GM23338 (cell line): ENCODE data around the gene FNDC3A. TPM values are rescaled to one million over a fixed set of nuclear protein-coding genes. Genes with fewer than 3 reads are reported as not detected.

ENCODE experiments used
- ATAC-seq: fragments of 200-7000 bp; cut with Tn5 transposase; 3 replicates; pipeline ENCODE4 v1.9.1; 2020
- DNase-seq: peaks from one replicate; pipeline ENCODE4 v3.0.0-alpha.2; 2015; ENCODE audit warnings: low spot score
- H2AFZ ChIP-seq: fragments of 200-600 bp; sonication (generic); 2 replicates; pipeline ENCODE4 v1.8.0; 2016; ENCODE audit warnings: antibody characterized with exemption, mild to moderate bottlenecking, moderate library complexity
- H3F3A ChIP-seq: fragments of 200-600 bp; sonication (generic); replicated peaks from 2 replicates; pipeline ENCODE4 v1.8.0; 2017; ENCODE audit warnings: antibody characterized with exemption, mixed run types, low read depth
- H3K27ac ChIP-seq: fragments of 200-600 bp; sonication (generic); 2 replicates; pipeline ENCODE4 v1.6.1; 2016; ENCODE audit warnings: low read depth
- H3K27me3 ChIP-seq: fragments of 200-600 bp; sonication (generic); 2 replicates; pipeline ENCODE4 v1.8.0; 2016; ENCODE audit warnings: mild to moderate bottlenecking, mixed run types, moderate library complexity; ENCODE audit not compliant: insufficient read depth
- H3K36me3 ChIP-seq: fragments of 200-600 bp; sonication (generic); 2 replicates; pipeline ENCODE4 v1.8.0; 2016; ENCODE audit warnings: mild to moderate bottlenecking; ENCODE audit not compliant: insufficient read depth
- H3K4me1 ChIP-seq: fragments of 200-600 bp; sonication (generic); 2 replicates; pipeline ENCODE4 v1.8.0; 2016; ENCODE audit warnings: mild to moderate bottlenecking, moderate library complexity; ENCODE audit not compliant: insufficient read depth
- H3K4me2 ChIP-seq: fragments of 200-600 bp; sonication (generic); 2 replicates; pipeline ENCODE4 v1.7.1; 2017; ENCODE audit warnings: mixed run types
- H3K4me3 ChIP-seq: fragments of 200-600 bp; sonication (generic); 2 replicates; pipeline ENCODE4 v1.6.1; 2016; ENCODE audit warnings: mixed run types
- H3K79me2 ChIP-seq: fragments of 200-600 bp; sonication (generic); replicated peaks from 2 replicates; pipeline ENCODE4 v1.8.0; 2017; ENCODE audit warnings: mild to moderate bottlenecking; ENCODE audit not compliant: insufficient read depth
- H3K9me2 ChIP-seq: fragments of 200-600 bp; sonication (generic); 2 replicates; pipeline ENCODE4 v1.8.0; 2017; ENCODE audit not compliant: insufficient read depth
- H4K20me1 ChIP-seq: fragments of 200-600 bp; sonication (generic); replicated peaks from 2 replicates; pipeline ENCODE4 v1.8.0; 2017; ENCODE audit warnings: mild to moderate bottlenecking; ENCODE audit not compliant: insufficient read depth
- H3K27ac Mint-ChIP-seq: 2 replicates; pipeline ENCODE4 v1.8.0; 2020; ENCODE audit warnings: inconsistent platforms, mild to moderate bottlenecking, moderate library complexity, mixed read lengths
- H3K27me3 Mint-ChIP-seq: 3 replicates; pipeline ENCODE4 v1.8.0; 2022; ENCODE audit warnings: low read depth, mild to moderate bottlenecking, moderate library complexity, mixed read lengths, inconsistent platforms; ENCODE audit not compliant: insufficient read depth, poor library complexity
- H3K36me3 Mint-ChIP-seq: 3 replicates; pipeline ENCODE4 v1.8.0; 2021; ENCODE audit warnings: low read depth, mild to moderate bottlenecking, inconsistent platforms, moderate library complexity, mixed read lengths
- H3K4me1 Mint-ChIP-seq: 3 replicates; pipeline ENCODE4 v1.8.0; 2020; ENCODE audit warnings: mild to moderate bottlenecking, inconsistent platforms, mixed read lengths
- H3K4me3 Mint-ChIP-seq: 3 replicates; pipeline ENCODE4 v1.8.0; 2021; ENCODE audit warnings: moderate library complexity, mild to moderate bottlenecking, inconsistent platforms, mixed read lengths
- H3K9me3 Mint-ChIP-seq: 3 replicates; pipeline ENCODE4 v1.8.0; 2020; ENCODE audit warnings: moderate library complexity, mild to moderate bottlenecking, inconsistent platforms, mixed read lengths
- CREB1 ChIP-seq: fragments of 250-450 bp; sonication (Bioruptor Pico); IDR thresholded peaks from 2 replicates; pipeline ENCODE4 v1.5.0; 2020; ENCODE audit warnings: low read depth, mild to moderate bottlenecking, moderate library complexity
- EZH2phosphoT487 ChIP-seq: fragments of 200-600 bp; sonication (generic); IDR thresholded peaks from one replicate; pipeline ENCODE4 v1.8.1; 2018; ENCODE audit warnings: antibody characterized with exemption; ENCODE audit not compliant: unreplicated experiment
- NANOG ChIP-seq: IDR thresholded peaks from 2 replicates; pipeline ENCODE4 v1.6.1; 2016; ENCODE audit warnings: antibody characterized with exemption, borderline replicate concordance
- ZNF331 ChIP-seq: fragments of 250-450 bp; sonication (Bioruptor Pico); IDR thresholded peaks from 2 replicates; pipeline ENCODE4 v1.5.0; 2020; ENCODE audit warnings: low read depth, mild to moderate bottlenecking, moderate library complexity
- polyA plus RNA-seq: library from polyadenylated mRNA; unstranded; fragments of >200 nt; fragmentation: Nextera tagmentation; extraction: Ambion mirVana; gene quantifications from 2 replicates; pipeline ENCODE4 v1.2.1, GENCODE V29; 2016
- total RNA-seq: library from RNA; depleted of rRNA; stranded (reverse); fragments of >200 nt; shearing (Covaris generic); gene quantifications from 2 replicates; pipeline ENCODE4 v1.2.3, GENCODE V29; 2014
- TF ChIP-seq, protein P1 (sequence below): IDR thresholded peaks from 2 replicates; pipeline ENCODE4 v1.6.1; 2016; ENCODE audit warnings: antibody characterized with exemption
- TF ChIP-seq, protein P2 (sequence below): fragments of 250-450 bp; sonication (Bioruptor Pico); IDR thresholded peaks from 2 replicates; pipeline ENCODE4 v1.5.0; 2020; ENCODE audit warnings: mild to moderate bottlenecking, moderate library complexity
- TF ChIP-seq, protein P3 (sequence below), 2 experiments: fragments of 200-600 bp in 1 of 2; sonication (generic) in 1 of 2; conservative IDR thresholded peaks; 2 replicates each; pipeline versions ENCODE4 v1.5.1 to v1.6.1; 2016 to 2017; ENCODE audit warnings: antibody characterized with exemption in 2 of 2, low read depth in 2 of 2, mild to moderate bottlenecking in 2 of 2, moderate library complexity in 1 of 2

The FNDC3A gene
- total and polyA plus RNA-seq, 2 experiments from 2014 or later, result 10.3 to 31.1 TPM

DNA sequence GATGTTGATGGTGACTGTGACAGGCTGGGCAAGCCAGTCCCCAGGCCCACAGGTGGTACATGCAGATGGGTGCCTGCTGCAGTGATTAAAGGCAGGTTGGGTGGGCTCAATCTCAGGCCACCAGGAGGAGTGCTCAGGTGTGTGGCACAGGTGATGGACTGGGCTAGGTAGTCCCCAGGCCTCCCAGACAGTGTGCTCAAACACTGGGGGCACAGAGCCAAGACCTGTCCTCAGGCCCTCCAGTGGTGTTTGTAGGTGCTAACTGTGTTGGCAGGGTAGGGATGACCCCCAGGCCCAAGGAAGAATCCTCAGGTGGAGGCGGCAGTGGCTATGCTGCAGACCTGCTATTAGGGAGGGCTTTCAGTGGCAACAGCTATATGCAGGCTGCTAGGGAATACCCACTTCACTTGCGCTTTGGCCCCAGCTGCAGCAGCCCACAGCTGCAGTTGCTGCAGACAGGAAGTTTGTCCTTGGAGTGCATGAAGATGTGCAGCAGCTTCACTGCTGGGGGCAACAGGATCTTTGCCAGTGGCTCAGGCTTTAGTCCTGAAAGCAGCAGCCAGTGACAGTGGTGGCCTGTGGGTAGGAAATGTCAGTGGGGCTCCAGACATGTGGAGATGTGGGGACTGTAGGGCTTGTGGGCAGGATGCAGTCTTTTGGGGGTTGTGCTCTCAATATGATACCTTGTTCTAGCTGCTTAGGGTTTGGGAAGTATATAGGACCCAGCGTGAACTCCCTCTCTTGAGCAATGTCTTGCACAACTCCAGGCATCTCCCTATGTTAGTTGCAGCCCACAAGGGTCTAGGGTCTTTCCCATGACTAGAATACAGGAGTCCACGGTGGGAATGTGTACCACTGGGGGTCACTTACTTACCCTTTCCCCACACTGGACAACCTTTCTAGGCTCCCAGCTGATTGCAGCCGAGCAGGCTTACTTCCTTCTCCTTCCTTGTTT, 190.4 kb downstream of the FNDC3A start:
- Mint-ChIP-seq H3K36me3 (peaks cover 47% of the 10 kb centered on the region), H3K4me3 (no peak overlapping the region), H3K27ac (no peak overlapping the region), H3K27me3 (no peaks in the 10 kb centered on the region), H3K4me1 (peaks cover 5% of the 10 kb centered on the region; the same call in 1 of the 3 replicates), H3K9me3 (peaks cover 40% of the 10 kb centered on the region)
- ATAC-seq (peak; percentile 53; the same call in 2 of the 3 replicates), DNase-seq (no peak)
- Histone ChIP-seq H3K27ac (no peak overlapping the region), H3K4me3 (no peak overlapping the region), H3K36me3 (0 out of 2 replicates have a peak, but pooled peaks cover 11% of the 10 kb centered on the region), H3K4me1 (peaks cover 4% of the 10 kb centered on the region; the same call in 1 of the 2 replicates), H2AFZ (no peak overlapping the region), H3K79me2 (peaks cover 16% of the 10 kb centered on the region), H3K9me2 (no peaks in the 10 kb centered on the region; the same call in 1 of the 2 replicates), H3F3A (no peaks in the 10 kb centered on the region), H3K4me2 (no peak overlapping the region), H3K27me3 (no peaks in the 10 kb centered on the region), H4K20me1 (no peaks in the 10 kb centered on the region; the same call in 1 of the 2 replicates)
- TF ChIP-seq EZH2phosphoT487, result no peak
- no peak for TF ChIP-seq ZNF331 (CRISPR knock-in tag)

DNA sequence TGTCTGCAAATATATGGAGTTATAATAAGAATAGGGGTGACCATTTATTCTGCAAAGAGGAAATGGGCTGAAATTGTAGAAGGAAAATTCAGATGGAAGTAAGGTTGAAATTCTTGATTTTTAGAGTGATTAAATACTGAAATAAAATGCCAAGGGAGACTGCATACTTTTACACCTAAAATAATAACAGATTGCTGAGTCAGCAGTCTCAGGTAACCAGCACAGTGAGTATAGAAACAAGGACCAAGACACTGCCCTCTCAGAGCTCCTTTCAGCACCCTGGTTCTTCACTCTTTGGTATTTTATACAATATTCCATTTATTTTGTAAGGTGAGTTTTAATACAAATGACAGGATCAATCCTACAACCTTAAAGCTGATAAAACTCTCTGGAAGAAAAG, 195.6 kb downstream of the FNDC3A start:
- no peaks in the 10 kb centered on the region for H3K9me2 ChIP-seq
- no peaks in the 10 kb centered on the region for H3K36me3 ChIP-seq
- Mint-ChIP-seq H3K9me3 (no peaks in the 10 kb centered on the region), H3K4me1 (no peaks in the 10 kb centered on the region; the same call in 2 of the 3 replicates), H3K4me3 (no peak overlapping the region), H3K27me3 (no peaks in the 10 kb centered on the region), H3K27ac (no peak overlapping the region), H3K36me3 (peaks cover 11% of the 10 kb centered on the region; the same call in 1 of the 3 replicates)
- no peak overlapping the region for H3K4me3 ChIP-seq
- H4K20me1 ChIP-seq, result no peaks in the 10 kb centered on the region
- H3K27me3 ChIP-seq, result no peaks in the 10 kb centered on the region
- no peak for DNase-seq
- no peaks in the 10 kb centered on the region for H3K4me1 ChIP-seq
- no peak overlapping the region for H2AFZ ChIP-seq
- H3K79me2 ChIP-seq, result no peaks in the 10 kb centered on the region
- ATAC-seq, result no peak
- H3K27ac ChIP-seq, result no peak overlapping the region
- H3K4me2 ChIP-seq, result no peak overlapping the region
- H3F3A ChIP-seq, result no peaks in the 10 kb centered on the region
- TF ChIP-seq, protein P1, sequence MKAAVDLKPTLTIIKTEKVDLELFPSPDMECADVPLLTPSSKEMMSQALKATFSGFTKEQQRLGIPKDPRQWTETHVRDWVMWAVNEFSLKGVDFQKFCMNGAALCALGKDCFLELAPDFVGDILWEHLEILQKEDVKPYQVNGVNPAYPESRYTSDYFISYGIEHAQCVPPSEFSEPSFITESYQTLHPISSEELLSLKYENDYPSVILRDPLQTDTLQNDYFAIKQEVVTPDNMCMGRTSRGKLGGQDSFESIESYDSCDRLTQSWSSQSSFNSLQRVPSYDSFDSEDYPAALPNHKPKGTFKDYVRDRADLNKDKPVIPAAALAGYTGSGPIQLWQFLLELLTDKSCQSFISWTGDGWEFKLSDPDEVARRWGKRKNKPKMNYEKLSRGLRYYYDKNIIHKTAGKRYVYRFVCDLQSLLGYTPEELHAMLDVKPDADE, result no peak
- TF ChIP-seq EZH2phosphoT487 (no peak), NANOG (no peak), ZNF331 (CRISPR knock-in tag) (no peak), CREB1 (CRISPR knock-in tag) (no peak)
- TF ChIP-seq, protein P2, sequence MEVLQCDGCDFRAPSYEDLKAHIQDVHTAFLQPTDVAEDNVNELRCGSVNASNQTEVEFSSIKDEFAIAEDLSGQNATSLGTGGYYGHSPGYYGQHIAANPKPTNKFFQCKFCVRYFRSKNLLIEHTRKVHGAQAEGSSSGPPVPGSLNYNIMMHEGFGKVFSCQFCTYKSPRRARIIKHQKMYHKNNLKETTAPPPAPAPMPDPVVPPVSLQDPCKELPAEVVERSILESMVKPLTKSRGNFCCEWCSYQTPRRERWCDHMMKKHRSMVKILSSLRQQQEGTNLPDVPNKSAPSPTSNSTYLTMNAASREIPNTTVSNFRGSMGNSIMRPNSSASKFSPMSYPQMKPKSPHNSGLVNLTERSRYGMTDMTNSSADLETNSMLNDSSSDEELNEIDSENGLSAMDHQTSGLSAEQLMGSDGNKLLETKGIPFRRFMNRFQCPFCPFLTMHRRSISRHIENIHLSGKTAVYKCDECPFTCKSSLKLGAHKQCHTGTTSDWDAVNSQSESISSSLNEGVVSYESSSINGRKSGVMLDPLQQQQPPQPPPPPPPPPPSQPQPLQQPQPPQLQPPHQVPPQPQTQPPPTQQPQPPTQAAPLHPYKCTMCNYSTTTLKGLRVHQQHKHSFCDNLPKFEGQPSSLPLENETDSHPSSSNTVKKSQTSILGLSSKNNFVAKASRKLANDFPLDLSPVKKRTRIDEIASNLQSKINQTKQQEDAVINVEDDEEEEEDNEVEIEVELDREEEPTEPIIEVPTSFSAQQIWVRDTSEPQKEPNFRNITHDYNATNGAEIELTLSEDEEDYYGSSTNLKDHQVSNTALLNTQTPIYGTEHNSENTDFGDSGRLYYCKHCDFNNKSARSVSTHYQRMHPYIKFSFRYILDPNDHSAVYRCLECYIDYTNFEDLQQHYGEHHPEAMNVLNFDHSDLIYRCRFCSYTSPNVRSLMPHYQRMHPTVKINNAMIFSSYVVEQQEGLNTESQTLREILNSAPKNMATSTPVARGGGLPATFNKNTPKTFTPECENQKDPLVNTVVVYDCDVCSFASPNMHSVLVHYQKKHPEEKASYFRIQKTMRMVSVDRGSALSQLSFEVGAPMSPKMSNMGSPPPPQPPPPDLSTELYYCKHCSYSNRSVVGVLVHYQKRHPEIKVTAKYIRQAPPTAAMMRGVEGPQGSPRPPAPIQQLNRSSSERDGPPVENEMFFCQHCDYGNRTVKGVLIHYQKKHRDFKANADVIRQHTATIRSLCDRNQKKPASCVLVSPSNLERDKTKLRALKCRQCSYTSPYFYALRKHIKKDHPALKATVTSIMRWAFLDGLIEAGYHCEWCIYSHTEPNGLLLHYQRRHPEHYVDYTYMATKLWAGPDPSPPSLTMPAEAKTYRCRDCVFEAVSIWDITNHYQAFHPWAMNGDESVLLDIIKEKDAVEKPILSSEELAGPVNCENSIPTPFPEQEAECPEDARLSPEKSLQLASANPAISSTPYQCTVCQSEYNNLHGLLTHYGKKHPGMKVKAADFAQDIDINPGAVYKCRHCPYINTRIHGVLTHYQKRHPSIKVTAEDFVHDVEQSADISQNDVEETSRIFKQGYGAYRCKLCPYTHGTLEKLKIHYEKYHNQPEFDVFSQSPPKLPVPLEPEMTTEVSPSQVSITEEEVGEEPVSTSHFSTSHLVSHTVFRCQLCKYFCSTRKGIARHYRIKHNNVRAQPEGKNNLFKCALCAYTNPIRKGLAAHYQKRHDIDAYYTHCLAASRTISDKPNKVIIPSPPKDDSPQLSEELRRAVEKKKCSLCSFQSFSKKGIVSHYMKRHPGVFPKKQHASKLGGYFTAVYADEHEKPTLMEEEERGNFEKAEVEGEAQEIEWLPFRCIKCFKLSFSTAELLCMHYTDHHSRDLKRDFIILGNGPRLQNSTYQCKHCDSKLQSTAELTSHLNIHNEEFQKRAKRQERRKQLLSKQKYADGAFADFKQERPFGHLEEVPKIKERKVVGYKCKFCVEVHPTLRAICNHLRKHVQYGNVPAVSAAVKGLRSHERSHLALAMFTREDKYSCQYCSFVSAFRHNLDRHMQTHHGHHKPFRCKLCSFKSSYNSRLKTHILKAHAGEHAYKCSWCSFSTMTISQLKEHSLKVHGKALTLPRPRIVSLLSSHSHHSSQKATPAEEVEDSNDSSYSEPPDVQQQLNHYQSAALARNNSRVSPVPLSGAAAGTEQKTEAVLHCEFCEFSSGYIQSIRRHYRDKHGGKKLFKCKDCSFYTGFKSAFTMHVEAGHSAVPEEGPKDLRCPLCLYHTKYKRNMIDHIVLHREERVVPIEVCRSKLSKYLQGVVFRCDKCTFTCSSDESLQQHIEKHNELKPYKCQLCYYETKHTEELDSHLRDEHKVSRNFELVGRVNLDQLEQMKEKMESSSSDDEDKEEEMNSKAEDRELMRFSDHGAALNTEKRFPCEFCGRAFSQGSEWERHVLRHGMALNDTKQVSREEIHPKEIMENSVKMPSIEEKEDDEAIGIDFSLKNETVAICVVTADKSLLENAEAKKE, result no peak
- TF ChIP-seq, protein P3, sequence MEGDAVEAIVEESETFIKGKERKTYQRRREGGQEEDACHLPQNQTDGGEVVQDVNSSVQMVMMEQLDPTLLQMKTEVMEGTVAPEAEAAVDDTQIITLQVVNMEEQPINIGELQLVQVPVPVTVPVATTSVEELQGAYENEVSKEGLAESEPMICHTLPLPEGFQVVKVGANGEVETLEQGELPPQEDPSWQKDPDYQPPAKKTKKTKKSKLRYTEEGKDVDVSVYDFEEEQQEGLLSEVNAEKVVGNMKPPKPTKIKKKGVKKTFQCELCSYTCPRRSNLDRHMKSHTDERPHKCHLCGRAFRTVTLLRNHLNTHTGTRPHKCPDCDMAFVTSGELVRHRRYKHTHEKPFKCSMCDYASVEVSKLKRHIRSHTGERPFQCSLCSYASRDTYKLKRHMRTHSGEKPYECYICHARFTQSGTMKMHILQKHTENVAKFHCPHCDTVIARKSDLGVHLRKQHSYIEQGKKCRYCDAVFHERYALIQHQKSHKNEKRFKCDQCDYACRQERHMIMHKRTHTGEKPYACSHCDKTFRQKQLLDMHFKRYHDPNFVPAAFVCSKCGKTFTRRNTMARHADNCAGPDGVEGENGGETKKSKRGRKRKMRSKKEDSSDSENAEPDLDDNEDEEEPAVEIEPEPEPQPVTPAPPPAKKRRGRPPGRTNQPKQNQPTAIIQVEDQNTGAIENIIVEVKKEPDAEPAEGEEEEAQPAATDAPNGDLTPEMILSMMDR (conservative IDR thresholded peaks at IDR 0.05; ENCODE audit: low read depth in 2 of 2), result no peak
